Hepatocyte (in vitro differentiated cells): ENCODE measurements around the gene CRYZ.

Source experiments
- EZH2 ChIP-seq: fragments of 200-600 bp; sonication (generic); IDR thresholded peaks from 2 replicates; pipeline ENCODE4 v1.6.1; 2016; ENCODE audit warnings: antibody characterized with exemption, mild to moderate bottlenecking, borderline replicate concordance
- EZH2phosphoT487 ChIP-seq: fragments of 200-600 bp; sonication (generic); IDR thresholded peaks from one replicate; pipeline ENCODE4 v1.6.1; 2018; ENCODE audit warnings: antibody characterized with exemption, mild to moderate bottlenecking, low read depth, moderate library complexity; ENCODE audit not compliant: unreplicated experiment, severe bottlenecking
- TF ChIP-seq, protein P1 (sequence below): fragments of 200-600 bp; sonication (generic); IDR thresholded peaks from 2 replicates; pipeline ENCODE4 v1.5.1; 2016; ENCODE audit warnings: antibody characterized with exemption, mild to moderate bottlenecking; ENCODE audit not compliant: poor library complexity

DNA sequence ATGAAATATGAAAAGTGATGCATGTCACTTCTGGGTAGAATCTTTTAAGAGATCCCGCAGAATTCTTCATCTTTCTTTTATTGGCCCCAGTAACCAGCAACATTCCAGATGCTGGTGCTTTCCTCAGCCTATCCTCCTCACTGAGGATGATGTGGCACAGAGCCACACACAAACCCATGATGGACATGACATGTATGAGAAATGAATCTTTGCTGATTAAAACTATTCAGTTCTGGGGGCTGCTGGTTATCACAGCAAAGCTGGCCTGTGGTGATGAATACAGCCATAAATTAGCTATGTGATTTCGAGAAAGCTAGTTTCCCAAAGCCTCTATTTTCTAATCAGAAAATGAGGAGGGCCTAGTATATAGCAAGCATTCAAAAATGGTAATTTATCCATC is 51.0 kb downstream of the CRYZ start:
- TF ChIP-seq, protein P1, sequence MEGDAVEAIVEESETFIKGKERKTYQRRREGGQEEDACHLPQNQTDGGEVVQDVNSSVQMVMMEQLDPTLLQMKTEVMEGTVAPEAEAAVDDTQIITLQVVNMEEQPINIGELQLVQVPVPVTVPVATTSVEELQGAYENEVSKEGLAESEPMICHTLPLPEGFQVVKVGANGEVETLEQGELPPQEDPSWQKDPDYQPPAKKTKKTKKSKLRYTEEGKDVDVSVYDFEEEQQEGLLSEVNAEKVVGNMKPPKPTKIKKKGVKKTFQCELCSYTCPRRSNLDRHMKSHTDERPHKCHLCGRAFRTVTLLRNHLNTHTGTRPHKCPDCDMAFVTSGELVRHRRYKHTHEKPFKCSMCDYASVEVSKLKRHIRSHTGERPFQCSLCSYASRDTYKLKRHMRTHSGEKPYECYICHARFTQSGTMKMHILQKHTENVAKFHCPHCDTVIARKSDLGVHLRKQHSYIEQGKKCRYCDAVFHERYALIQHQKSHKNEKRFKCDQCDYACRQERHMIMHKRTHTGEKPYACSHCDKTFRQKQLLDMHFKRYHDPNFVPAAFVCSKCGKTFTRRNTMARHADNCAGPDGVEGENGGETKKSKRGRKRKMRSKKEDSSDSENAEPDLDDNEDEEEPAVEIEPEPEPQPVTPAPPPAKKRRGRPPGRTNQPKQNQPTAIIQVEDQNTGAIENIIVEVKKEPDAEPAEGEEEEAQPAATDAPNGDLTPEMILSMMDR, result no peak
- TF ChIP-seq EZH2 (no peak), EZH2phosphoT487 (no peak)
